SK-N-MC (cell line): Measurements from ENCODE around the gene AFF2.

Experiments
- DNase-seq: peaks from one replicate; pipeline ENCODE4 v3.0.0-alpha.2; 2011; ENCODE audit warnings: low read depth, low spot score
- H3K27ac ChIP-seq: fragments of 200-600 bp; sonication (generic); 2 replicates; pipeline ENCODE4 v1.5.1; 2016; ENCODE audit warnings: mixed run types
- H3K36me3 ChIP-seq: fragments of 200-600 bp; sonication (generic); 2 replicates; pipeline ENCODE4 v1.6.1; 2017; ENCODE audit warnings: antibody characterized with exemption, low read length, mixed read lengths; ENCODE audit not compliant: insufficient read depth
- H3K4me3 ChIP-seq: fragments of 200-600 bp; sonication (generic); 2 replicates; pipeline ENCODE4 v1.5.1; 2016
- H3K9ac ChIP-seq: fragments of 200-600 bp; sonication (generic); 2 replicates; pipeline ENCODE4 v1.8.0; 2017; ENCODE audit warnings: mixed run types, mixed read lengths; ENCODE audit not compliant: insufficient read length
- H3K9me3 ChIP-seq: fragments of 200-600 bp; sonication (generic); 2 replicates; pipeline ENCODE4 v1.6.1; 2017; ENCODE audit warnings: low read depth, mild to moderate bottlenecking, antibody characterized with exemption, low read length, moderate library complexity, mixed read lengths
- EZH2 ChIP-seq: fragments of 200-600 bp; sonication (generic); IDR thresholded peaks from one replicate; pipeline ENCODE4 v1.6.1; 2017; ENCODE audit warnings: antibody characterized with exemption
- FOXP2 ChIP-seq: optimal IDR thresholded peaks from 2 replicates; pipeline ENCODE3; 2011; ENCODE audit warnings: mild to moderate bottlenecking, moderate library complexity; ENCODE audit not compliant: insufficient read depth; ENCODE audit errors: extremely low read length, control extremely low read depth
- POLR2AphosphoS5 ChIP-seq: IDR thresholded peaks from 2 replicates; pipeline ENCODE4 v1.6.1; 2012; ENCODE audit warnings: mild to moderate bottlenecking, low read depth, low read length, borderline replicate concordance

The AFF2 gene

DNA sequence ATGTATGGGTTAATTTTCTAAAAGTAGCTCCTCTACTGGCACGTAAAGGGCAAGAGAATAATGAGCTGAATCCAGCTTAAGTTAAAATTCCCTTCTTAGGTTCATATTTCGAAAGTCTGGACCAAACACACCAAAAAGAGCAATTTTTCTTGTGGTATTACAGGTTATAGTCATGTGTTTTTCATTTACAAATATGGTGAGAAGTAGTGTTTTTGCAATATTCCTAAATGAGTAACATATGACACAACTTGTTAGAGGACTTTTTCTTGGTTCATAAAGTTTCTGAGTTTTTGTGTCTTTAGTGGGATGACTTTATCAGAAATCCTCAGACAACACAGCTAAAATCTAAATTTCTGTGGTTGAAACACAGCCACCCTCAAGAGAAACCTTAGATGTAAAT is 172.1 kb downstream of the AFF2 start:
- Histone ChIP-seq H3K27ac (no peak overlapping the region), H3K4me3 (no peak overlapping the region), H3K9ac (no peak overlapping the region), H3K36me3 (no peaks in the 10 kb centered on the region), H3K9me3 (no peaks in the 10 kb centered on the region)
- TF ChIP-seq FOXP2 = no peak
- no peak for TF ChIP-seq POLR2AphosphoS5
- TF ChIP-seq EZH2 = no peak
- no peak for DNase-seq

DNA sequence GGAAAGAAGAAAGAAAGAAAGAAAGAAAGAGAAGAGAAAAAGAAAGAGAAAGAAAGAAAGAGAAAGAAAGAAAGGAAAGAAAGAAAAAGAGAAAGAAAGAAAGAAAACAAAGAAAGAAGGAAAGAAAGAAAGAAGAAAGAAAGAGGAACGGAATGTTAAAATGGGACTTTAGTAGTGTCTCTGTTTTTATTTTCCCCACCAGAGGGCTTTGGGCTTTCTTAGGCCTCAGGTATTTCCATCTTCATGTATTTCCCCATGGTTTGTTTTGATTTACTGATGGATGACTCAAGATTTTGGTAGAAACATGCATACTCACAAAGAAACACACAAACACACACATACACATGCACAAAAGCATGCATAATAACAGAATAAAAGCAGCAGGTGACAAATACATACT is 181.2 kb downstream of the AFF2 start:
- DNase-seq = no peak
- no peak for TF ChIP-seq POLR2AphosphoS5
- TF ChIP-seq FOXP2 = no peak
- no peak for TF ChIP-seq EZH2
- Histone ChIP-seq H3K4me3 (no peak overlapping the region), H3K9ac (no peak overlapping the region), H3K9me3 (no peaks in the 10 kb centered on the region), H3K27ac (no peak overlapping the region), H3K36me3 (no peaks in the 10 kb centered on the region)

DNA sequence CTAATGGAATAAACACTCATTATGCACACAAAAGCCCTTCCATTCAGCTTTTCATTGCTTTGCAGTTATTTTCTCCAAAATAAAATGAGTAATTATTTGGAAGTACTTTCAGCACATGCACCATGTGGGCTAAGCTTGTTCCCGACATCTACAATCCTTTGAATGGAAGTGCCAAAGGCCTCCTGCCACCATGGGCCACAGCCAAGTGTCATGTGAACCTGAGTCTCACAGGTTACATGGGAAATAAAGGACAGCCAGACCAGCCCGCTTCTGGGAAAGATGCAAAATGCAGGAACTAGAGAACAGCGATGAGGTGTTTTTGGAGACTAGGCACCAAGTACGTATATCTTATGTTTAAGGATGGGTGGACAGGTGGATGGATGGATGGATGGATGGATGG is 181.8 kb downstream of the AFF2 start:
- Histone ChIP-seq H3K9me3 (no peaks in the 10 kb centered on the region), H3K4me3 (no peak overlapping the region), H3K36me3 (no peaks in the 10 kb centered on the region), H3K9ac (no peak overlapping the region), H3K27ac (no peak overlapping the region)
- no peak for TF ChIP-seq FOXP2
- TF ChIP-seq POLR2AphosphoS5 = no peak
- TF ChIP-seq EZH2 = no peak
- DNase-seq = no peak

DNA sequence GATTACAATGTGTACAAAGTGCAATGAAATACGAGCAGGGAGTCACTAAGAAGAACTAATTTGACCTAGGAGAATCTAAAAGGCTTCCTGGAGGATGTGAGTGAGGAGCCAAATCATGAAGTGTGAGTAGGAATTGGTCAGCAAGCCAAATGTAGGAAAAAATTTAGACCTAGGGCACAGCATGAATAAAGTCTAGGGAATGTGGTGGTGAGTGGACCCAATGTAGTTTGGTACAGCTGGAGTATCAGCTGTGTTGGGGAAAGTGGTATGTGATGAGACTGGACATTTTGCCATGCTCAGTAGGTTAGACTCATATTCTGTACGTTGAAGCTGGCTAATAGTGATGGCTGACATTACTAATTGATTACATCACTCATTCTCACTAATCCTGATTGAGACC is 191.0 kb downstream of the AFF2 start:
- Histone ChIP-seq H3K36me3 (no peaks in the 10 kb centered on the region), H3K27ac (no peak overlapping the region), H3K4me3 (no peak overlapping the region), H3K9me3 (no peaks in the 10 kb centered on the region), H3K9ac (no peak overlapping the region)
- TF ChIP-seq EZH2 = no peak
- no peak for TF ChIP-seq POLR2AphosphoS5
- no peak for TF ChIP-seq FOXP2
- DNase-seq = no peak

DNA sequence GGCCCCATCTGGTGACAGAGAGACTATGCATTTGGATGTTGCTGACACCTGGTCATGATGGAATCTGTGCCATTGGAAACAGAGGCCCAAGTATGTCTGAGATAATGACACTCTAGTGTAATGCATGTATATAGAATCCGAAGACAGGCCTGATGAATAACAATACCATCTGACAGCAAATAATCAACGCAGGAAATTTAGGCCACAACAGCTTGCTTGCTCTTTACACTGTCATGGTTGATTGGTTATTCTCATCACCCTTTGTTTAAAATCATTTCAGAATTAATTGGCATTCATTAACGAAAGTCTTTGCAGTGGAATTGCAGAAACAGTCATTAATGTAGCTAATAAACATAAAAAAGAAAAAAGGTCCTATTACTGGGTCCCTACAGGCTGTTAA is 194.8 kb downstream of the AFF2 start:
- Histone ChIP-seq H3K27ac (no peak overlapping the region), H3K36me3 (no peaks in the 10 kb centered on the region), H3K4me3 (no peak overlapping the region), H3K9me3 (no peaks in the 10 kb centered on the region), H3K9ac (no peak overlapping the region)
- TF ChIP-seq EZH2 (no peak), POLR2AphosphoS5 (no peak), FOXP2 (no peak)
- no peak for DNase-seq

DNA sequence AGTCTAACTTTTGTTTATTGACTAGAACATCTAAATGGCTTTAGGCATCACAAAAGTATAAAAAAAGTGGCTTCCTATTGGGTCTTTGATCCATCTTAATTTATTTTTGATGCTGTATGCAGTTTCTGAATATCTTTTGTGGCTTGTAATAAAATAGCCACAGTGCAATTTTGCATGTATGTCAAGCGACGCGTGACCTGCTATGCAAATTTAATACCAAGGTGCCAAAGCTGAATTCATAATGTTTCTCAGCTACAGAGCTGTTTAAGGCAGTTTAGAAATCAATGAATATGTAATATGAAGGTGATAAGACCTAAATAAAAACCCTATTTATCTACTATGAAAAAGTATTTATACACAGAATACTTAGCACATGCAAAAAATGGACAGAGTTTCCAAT is 197.8 kb downstream of the AFF2 start:
- Histone ChIP-seq H3K36me3 (no peaks in the 10 kb centered on the region), H3K27ac (no peak overlapping the region), H3K9me3 (no peaks in the 10 kb centered on the region), H3K4me3 (no peak overlapping the region), H3K9ac (no peak overlapping the region)
- TF ChIP-seq FOXP2 (no peak), EZH2 (no peak), POLR2AphosphoS5 (no peak)
- no peak for DNase-seq

DNA sequence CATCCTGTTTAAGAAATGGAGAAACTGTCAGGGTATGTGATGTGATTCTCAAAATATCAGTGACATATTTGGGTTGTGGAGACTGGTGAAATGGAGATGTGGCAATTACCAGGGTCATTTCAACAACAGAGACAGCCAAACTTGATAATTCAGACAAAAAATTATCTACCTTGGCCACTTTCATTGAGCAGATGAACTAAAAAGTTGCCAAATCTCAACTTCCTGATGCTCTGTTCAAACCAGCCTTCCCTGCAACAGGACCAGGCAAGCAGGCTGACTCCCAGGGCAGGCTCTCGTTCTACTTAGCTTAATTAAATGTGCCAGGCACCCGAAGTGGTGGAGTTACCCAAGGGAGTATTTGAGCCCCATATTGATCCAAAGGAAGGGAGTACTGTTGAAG is 199.6 kb downstream of the AFF2 start:
- H3K36me3 ChIP-seq = no peaks in the 10 kb centered on the region
- H3K4me3 ChIP-seq = no peak overlapping the region
- no peak overlapping the region for H3K27ac ChIP-seq
- TF ChIP-seq FOXP2 = no peak
- TF ChIP-seq POLR2AphosphoS5 = no peak
- TF ChIP-seq EZH2 = no peak
- no peaks in the 10 kb centered on the region for H3K9me3 ChIP-seq
- no peak overlapping the region for H3K9ac ChIP-seq
- DNase-seq = no peak

DNA sequence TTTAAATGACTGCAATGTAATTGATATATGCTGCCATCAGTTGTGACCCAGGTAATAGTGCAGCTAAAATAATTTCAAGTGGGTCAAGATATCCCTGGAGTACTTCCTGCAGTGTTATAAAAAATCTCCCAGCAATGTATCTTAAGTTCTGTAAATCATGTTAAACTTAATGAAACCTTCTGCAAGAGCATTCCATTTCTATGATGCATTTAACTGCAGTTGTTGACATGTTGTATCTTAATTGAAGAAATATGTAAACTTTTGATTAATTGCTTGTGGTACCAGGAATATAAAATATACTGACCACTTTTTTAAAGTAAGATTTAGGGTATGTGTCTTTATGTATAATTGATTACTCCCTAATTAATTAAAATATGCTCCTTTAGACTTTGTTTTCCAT is 213.6 kb downstream of the AFF2 start:
- Histone ChIP-seq H3K9ac (no peak overlapping the region), H3K9me3 (no peaks in the 10 kb centered on the region), H3K27ac (no peak overlapping the region), H3K4me3 (no peak overlapping the region), H3K36me3 (no peaks in the 10 kb centered on the region)
- TF ChIP-seq EZH2 (no peak), FOXP2 (no peak), POLR2AphosphoS5 (no peak)
- DNase-seq = no peak

DNA sequence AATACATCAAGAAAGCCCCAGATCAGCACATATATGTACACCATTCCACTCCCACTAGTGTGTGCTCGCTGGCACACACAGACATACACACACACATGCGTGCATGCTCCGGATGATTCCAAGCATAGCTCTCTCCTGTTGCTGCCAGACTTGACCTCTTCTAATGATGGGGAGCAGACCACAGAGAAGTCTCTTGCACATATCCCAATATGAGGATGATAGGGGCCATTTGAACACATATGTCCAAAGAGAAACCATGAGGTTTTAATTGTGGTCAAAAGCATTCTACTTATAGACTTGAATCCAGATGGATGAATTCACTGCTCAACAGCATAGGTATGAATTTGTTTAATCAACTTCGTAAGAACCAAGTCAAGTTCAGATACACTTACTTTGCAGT is 214.9 kb downstream of the AFF2 start:
- Histone ChIP-seq H3K36me3 (no peaks in the 10 kb centered on the region), H3K9ac (no peak overlapping the region), H3K9me3 (no peaks in the 10 kb centered on the region), H3K4me3 (no peak overlapping the region), H3K27ac (no peak overlapping the region)
- TF ChIP-seq POLR2AphosphoS5 (no peak), EZH2 (no peak), FOXP2 (no peak)
- DNase-seq = no peak

DNA sequence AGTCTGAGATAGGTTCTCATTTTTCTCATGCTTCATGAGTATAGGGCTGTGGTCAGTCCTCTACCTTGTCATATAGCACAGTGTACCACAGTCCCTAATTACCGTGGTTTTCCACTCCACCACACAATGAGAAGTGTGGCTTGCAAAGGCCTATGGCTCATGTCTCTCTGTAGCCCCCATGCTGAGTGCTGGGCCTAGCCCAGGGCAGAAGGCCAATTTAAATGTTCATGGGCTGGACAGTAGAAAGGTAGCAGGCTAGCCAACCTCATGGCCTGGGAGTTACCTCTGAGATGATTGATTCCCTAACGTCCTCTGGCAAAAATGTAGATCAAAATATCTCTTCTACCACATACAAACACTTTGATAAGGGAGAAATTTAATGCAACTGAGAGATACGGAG is 222.5 kb downstream of the AFF2 start:
- H3K27ac ChIP-seq = no peak overlapping the region
- no peaks in the 10 kb centered on the region for H3K36me3 ChIP-seq
- TF ChIP-seq FOXP2 = no peak
- TF ChIP-seq EZH2 = no peak
- no peak for TF ChIP-seq POLR2AphosphoS5
- no peak for DNase-seq
- H3K9ac ChIP-seq = no peak overlapping the region
- no peak overlapping the region for H3K4me3 ChIP-seq
- H3K9me3 ChIP-seq = no peaks in the 10 kb centered on the region
